Measurements from ENCODE around the gene UBL7.
"Not testable (repeated sequence)": the region's sequence is repeated elsewhere in the genome, so short reads cannot be mapped to it uniquely, and the experiment has no call there.

UBL7 gene

GRCh38 chr15:74461847-74462511, 1.0 kb upstream of the UBL7 start:
- no peak for DNase-seq

GRCh38 chr15:74460298-74460697, 662 bp downstream of the UBL7 start:
- DNase-seq: no peak

- DNase-seq: not testable (repeated sequence)
Observed at GRCh38 chr15:74459798-74460197, 1.2 kb downstream of the UBL7 start.

GRCh38 chr15:74458473-74458872, 2.5 kb downstream of the UBL7 start:
- no peak for DNase-seq

GRCh38 chr15:74457036-74457435, 3.9 kb downstream of the UBL7 start:
- not testable (repeated sequence) for DNase-seq

GRCh38 chr15:74454764-74455500, 6.0 kb downstream of the UBL7 start:
- DNase-seq: no peak

GRCh38 chr15:74453925-74454763, 6.8 kb downstream of the UBL7 start:
- no peak for DNase-seq

- no peak for DNase-seq
Observed at GRCh38 chr15:74451861-74452835, 8.8 kb downstream of the UBL7 start.

- DNase-seq: no peak
Observed at GRCh38 chr15:74451322-74451721, 9.6 kb downstream of the UBL7 start.

- no peak for DNase-seq
Observed at GRCh38 chr15:74449643-74450205, 11.2 kb downstream of the UBL7 start.

GRCh38 chr15:74449095-74449494, 11.9 kb downstream of the UBL7 start:
- DNase-seq: no peak

GRCh38 chr15:74445816-74446763, 14.9 kb downstream of the UBL7 start:
- DNase-seq: no peak

GRCh38 chr15:74444106-74445062, 16.6 kb downstream of the UBL7 start:
- DNase-seq: no peak

GRCh38 chr15:74443100-74443909, 17.7 kb downstream of the UBL7 start:
- DNase-seq: no peak

- no peak for DNase-seq
Observed at GRCh38 chr15:74442604-74443003, 18.4 kb downstream of the UBL7 start.

- DNase-seq: no peak
Observed at GRCh38 chr15:74442063-74442462, 18.9 kb downstream of the UBL7 start.

- no peak for DNase-seq
Observed at GRCh38 chr15:74441248-74441941, 19.6 kb downstream of the UBL7 start.

- DNase-seq: peak; percentile 62
Observed at GRCh38 chr15:74438721-74439316, 22.1 kb downstream of the UBL7 start.

Data from activated effector memory CD4-positive, alpha-beta T cell treated with Interleukin-2 at 50 U/mL for 16 hours (primary cell).